SK-N-SH (cell line): ENCODE data around the gene PODNL1.

Experiments used
- MEF2A ChIP-seq: IDR thresholded peaks from 2 replicates; pipeline ENCODE4 v1.4.0; 2012; ENCODE audit warnings: low read depth, borderline replicate concordance
- MXI1 ChIP-seq: IDR thresholded peaks from 2 replicates; pipeline ENCODE4 v1.6.1; 2012; ENCODE audit warnings: mild to moderate bottlenecking, low read depth, low read length, improper control_type of control experiment
- POLR2AphosphoS5 ChIP-seq: IDR thresholded peaks from 2 replicates; pipeline ENCODE4 v1.6.1; 2012; ENCODE audit warnings: low read depth, low read length
- RAD21 ChIP-seq: IDR thresholded peaks from 2 replicates; pipeline ENCODE4 v1.6.1; 2012; ENCODE audit warnings: mild to moderate bottlenecking, low read length
- TF ChIP-seq, protein P1 (sequence below): fragments of 200-600 bp; sonication (generic); IDR thresholded peaks from 2 replicates; pipeline ENCODE4 v1.6.1; 2017; ENCODE audit warnings: antibody characterized with exemption, mild to moderate bottlenecking, moderate library complexity
- TF ChIP-seq, protein P2 (sequence below): IDR thresholded peaks from 2 replicates; pipeline ENCODE4 v1.6.1; 2012; ENCODE audit warnings: mild to moderate bottlenecking, low read depth, low read length, moderate library complexity

DNA sequence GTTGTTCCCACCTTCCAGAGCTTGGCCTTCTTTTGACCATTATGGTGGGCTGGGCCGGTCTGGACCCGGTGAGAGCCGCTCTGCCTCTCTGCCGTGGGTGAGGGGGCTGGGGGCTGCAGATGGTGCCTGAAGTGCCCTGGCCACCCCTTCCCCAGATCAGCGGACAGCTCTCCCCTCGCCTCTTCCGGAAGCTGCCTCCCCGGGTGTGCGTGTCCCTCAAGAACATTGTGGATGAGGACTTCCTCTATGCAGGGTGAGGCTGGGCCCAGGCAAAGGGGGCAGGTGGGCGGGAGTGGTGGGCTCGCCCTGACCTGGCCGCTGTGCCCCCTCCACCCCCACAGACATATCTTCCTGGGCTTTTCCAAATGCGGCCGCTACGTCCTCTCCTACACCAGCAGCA lies 16.0 kb upstream of the PODNL1 start:
- TF ChIP-seq MXI1 (no peak), MEF2A (no peak), POLR2AphosphoS5 (no peak), RAD21 (no peak)
- TF ChIP-seq, protein P1, sequence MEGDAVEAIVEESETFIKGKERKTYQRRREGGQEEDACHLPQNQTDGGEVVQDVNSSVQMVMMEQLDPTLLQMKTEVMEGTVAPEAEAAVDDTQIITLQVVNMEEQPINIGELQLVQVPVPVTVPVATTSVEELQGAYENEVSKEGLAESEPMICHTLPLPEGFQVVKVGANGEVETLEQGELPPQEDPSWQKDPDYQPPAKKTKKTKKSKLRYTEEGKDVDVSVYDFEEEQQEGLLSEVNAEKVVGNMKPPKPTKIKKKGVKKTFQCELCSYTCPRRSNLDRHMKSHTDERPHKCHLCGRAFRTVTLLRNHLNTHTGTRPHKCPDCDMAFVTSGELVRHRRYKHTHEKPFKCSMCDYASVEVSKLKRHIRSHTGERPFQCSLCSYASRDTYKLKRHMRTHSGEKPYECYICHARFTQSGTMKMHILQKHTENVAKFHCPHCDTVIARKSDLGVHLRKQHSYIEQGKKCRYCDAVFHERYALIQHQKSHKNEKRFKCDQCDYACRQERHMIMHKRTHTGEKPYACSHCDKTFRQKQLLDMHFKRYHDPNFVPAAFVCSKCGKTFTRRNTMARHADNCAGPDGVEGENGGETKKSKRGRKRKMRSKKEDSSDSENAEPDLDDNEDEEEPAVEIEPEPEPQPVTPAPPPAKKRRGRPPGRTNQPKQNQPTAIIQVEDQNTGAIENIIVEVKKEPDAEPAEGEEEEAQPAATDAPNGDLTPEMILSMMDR, result no peak
- TF ChIP-seq, protein P2, sequence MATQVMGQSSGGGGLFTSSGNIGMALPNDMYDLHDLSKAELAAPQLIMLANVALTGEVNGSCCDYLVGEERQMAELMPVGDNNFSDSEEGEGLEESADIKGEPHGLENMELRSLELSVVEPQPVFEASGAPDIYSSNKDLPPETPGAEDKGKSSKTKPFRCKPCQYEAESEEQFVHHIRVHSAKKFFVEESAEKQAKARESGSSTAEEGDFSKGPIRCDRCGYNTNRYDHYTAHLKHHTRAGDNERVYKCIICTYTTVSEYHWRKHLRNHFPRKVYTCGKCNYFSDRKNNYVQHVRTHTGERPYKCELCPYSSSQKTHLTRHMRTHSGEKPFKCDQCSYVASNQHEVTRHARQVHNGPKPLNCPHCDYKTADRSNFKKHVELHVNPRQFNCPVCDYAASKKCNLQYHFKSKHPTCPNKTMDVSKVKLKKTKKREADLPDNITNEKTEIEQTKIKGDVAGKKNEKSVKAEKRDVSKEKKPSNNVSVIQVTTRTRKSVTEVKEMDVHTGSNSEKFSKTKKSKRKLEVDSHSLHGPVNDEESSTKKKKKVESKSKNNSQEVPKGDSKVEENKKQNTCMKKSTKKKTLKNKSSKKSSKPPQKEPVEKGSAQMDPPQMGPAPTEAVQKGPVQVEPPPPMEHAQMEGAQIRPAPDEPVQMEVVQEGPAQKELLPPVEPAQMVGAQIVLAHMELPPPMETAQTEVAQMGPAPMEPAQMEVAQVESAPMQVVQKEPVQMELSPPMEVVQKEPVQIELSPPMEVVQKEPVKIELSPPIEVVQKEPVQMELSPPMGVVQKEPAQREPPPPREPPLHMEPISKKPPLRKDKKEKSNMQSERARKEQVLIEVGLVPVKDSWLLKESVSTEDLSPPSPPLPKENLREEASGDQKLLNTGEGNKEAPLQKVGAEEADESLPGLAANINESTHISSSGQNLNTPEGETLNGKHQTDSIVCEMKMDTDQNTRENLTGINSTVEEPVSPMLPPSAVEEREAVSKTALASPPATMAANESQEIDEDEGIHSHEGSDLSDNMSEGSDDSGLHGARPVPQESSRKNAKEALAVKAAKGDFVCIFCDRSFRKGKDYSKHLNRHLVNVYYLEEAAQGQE, result no peak
